ENCODE data around the gene RTRAF. TPM values are rescaled to one million over a fixed set of nuclear protein-coding genes. Genes with fewer than 3 reads are reported as not detected.

RTRAF gene
- total and polyA plus RNA-seq, 2 experiments from 2014 or later, result 150 to 729 TPM

GRCh38 chr14:51950007-51950406, 39.3 kb upstream of the RTRAF start:
- Histone ChIP-seq H2AFZ (no peak overlapping the region), H3K27me3 (ENCODE audit: insufficient read depth) (no peaks in the 10 kb centered on the region), H3K9me2 (ENCODE audit: insufficient read depth) (peaks cover 6% of the 10 kb centered on the region; the same call in 1 of the 2 replicates), H3F3A (replicated peaks; ENCODE audit: low read depth) (no peaks in the 10 kb centered on the region), H3K4me2 (no peak overlapping the region), H3K4me1 (ENCODE audit: insufficient read depth) (no peaks in the 10 kb centered on the region), H3K36me3 (ENCODE audit: insufficient read depth) (no peaks in the 10 kb centered on the region), H3K79me2 (replicated peaks; ENCODE audit: insufficient read depth) (no peaks in the 10 kb centered on the region), H3K27ac (ENCODE audit: low read depth) (no peak overlapping the region), H4K20me1 (replicated peaks; ENCODE audit: insufficient read depth) (no peaks in the 10 kb centered on the region), H3K4me3 (no peak overlapping the region)
- no peaks in the 10 kb centered on the region for H3K27me3 Mint-ChIP-seq (ENCODE audit: insufficient read depth, low read depth, poor library complexity)
- DNase-seq (ENCODE audit: low spot score) (no peak), ATAC-seq (no peak)
- H3K27ac Mint-ChIP-seq, result no peak overlapping the region
- no peaks in the 10 kb centered on the region; the same call in 2 of the 3 replicates for H3K36me3 Mint-ChIP-seq (ENCODE audit: low read depth)
- TF ChIP-seq, protein P1, sequence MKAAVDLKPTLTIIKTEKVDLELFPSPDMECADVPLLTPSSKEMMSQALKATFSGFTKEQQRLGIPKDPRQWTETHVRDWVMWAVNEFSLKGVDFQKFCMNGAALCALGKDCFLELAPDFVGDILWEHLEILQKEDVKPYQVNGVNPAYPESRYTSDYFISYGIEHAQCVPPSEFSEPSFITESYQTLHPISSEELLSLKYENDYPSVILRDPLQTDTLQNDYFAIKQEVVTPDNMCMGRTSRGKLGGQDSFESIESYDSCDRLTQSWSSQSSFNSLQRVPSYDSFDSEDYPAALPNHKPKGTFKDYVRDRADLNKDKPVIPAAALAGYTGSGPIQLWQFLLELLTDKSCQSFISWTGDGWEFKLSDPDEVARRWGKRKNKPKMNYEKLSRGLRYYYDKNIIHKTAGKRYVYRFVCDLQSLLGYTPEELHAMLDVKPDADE (IDR thresholded peaks at IDR 0.05), result no peak
- TF ChIP-seq POLR2AphosphoS5 (IDR thresholded peaks at IDR 0.05; ENCODE audit: low read depth), result no peak
- no peak for TF ChIP-seq NANOG (IDR thresholded peaks at IDR 0.05; ENCODE audit: borderline replicate concordance)
- TF ChIP-seq EZH2phosphoT487 (IDR thresholded peaks at IDR 0.05; ENCODE audit: unreplicated experiment), result no peak
- no peak for TF ChIP-seq JUNB (IDR thresholded peaks at IDR 0.05; ENCODE audit: unreplicated experiment)
- no peak for TF ChIP-seq ZNF114 (CRISPR knock-in tag; IDR thresholded peaks at IDR 0.05)
- no peak for TF ChIP-seq REST (IDR thresholded peaks at IDR 0.05; ENCODE audit: unreplicated experiment)
- TF ChIP-seq ZNF462 (CRISPR knock-in tag; IDR thresholded peaks at IDR 0.05), result no peak
- TF ChIP-seq ZNF331 (CRISPR knock-in tag; IDR thresholded peaks at IDR 0.05; ENCODE audit: low read depth), result no peak
- TF ChIP-seq, protein P2, sequence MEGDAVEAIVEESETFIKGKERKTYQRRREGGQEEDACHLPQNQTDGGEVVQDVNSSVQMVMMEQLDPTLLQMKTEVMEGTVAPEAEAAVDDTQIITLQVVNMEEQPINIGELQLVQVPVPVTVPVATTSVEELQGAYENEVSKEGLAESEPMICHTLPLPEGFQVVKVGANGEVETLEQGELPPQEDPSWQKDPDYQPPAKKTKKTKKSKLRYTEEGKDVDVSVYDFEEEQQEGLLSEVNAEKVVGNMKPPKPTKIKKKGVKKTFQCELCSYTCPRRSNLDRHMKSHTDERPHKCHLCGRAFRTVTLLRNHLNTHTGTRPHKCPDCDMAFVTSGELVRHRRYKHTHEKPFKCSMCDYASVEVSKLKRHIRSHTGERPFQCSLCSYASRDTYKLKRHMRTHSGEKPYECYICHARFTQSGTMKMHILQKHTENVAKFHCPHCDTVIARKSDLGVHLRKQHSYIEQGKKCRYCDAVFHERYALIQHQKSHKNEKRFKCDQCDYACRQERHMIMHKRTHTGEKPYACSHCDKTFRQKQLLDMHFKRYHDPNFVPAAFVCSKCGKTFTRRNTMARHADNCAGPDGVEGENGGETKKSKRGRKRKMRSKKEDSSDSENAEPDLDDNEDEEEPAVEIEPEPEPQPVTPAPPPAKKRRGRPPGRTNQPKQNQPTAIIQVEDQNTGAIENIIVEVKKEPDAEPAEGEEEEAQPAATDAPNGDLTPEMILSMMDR (conservative IDR thresholded peaks at IDR 0.05; ENCODE audit: low read depth in 2 of 2), result no peak
- TF ChIP-seq EZH2 (IDR thresholded peaks at IDR 0.05; ENCODE audit: low read depth, unreplicated experiment), result no peak
- no peak for TF ChIP-seq STAT1 (IDR thresholded peaks at IDR 0.05; ENCODE audit: unreplicated experiment)
- TF ChIP-seq CREB1 (CRISPR knock-in tag; IDR thresholded peaks at IDR 0.05; ENCODE audit: low read depth), result no peak
- H3K9me3 Mint-ChIP-seq, result peaks cover 4% of the 10 kb centered on the region; the same call in 1 of the 3 replicates
- no peak overlapping the region for H3K4me3 Mint-ChIP-seq
- H3K4me1 Mint-ChIP-seq, result no peaks in the 10 kb centered on the region
